Testis (tissue), 3 donors: ENCODE results near the gene CRACDL. TPM values are rescaled to one million over a fixed set of nuclear protein-coding genes. Genes with fewer than 3 reads are reported as not detected.

Experiments
- DNase-seq: peaks from one replicate; pipeline ENCODE4 v3.0.0-alpha.2; 2019
- H3K27ac ChIP-seq, 2 donors: fragments of 200-600 bp; sonication (generic); one replicate each; pipeline ENCODE4 v1.5.1; 2019
- H3K27me3 ChIP-seq: fragments of 200-600 bp; sonication (generic); one replicate; pipeline ENCODE4 v1.5.1; 2019
- H3K36me3 ChIP-seq: fragments of 200-600 bp; sonication (generic); one replicate; pipeline ENCODE4 v1.5.1; 2017; ENCODE audit warnings: low read depth; ENCODE audit errors: missing control alignments
- H3K4me1 ChIP-seq: fragments of 200-600 bp; sonication (generic); one replicate; pipeline ENCODE4 v1.5.1; 2019
- H3K4me3 ChIP-seq, 2 donors: fragments of 200-600 bp; sonication (generic); one replicate each; pipeline ENCODE4 v1.5.1; 2017 to 2019
- H3K9me3 ChIP-seq: fragments of 200-600 bp; sonication (generic); one replicate; pipeline ENCODE4 v1.5.1; 2017
- CTCF ChIP-seq, 3 experiments: fragments of 450-650 bp in 2 of 3; fragments of 200-600 bp in 1 of 3; sonication (generic) in 1 of 3; IDR thresholded peaks; one replicate each; pipeline ENCODE4 v1.5.1; 2016 to 2019; ENCODE audit warnings: antibody characterized with exemption in 3 of 3, mild to moderate bottlenecking in 2 of 3, moderate library complexity in 1 of 3
- POLR2A ChIP-seq: fragments of 450-650 bp; IDR thresholded peaks from one replicate; pipeline ENCODE4 v1.6.1; 2017; ENCODE audit warnings: antibody characterized with exemption, mild to moderate bottlenecking, moderate library complexity
- WGBS, 2 donors: methylation state at CpG; one replicate each; pipeline ENCODE4 v1.1.5; 2018; 5-methylcytosine and 5-hydroxymethylcytosine counted together
- intact Hi-C: fragments of 100-400 bp; cut with DNase I; formaldehyde crosslinking; loops from one replicate; pipeline ENCODE4 v1.15.1; 2023; ENCODE audit warnings: low total_unique reads
- polyA plus RNA-seq: library from polyadenylated mRNA; stranded (reverse); fragments of 350-450 nt; fragmentation: Illumina TruSeq; extraction: RNeasy Lipid Tissue Mini Kit (QIAGEN cat#74804); gene quantifications from one replicate; pipeline ENCODE4 v1.2.3, GENCODE V29; 2014; ENCODE audit warnings: low read depth, low replicate concordance; ENCODE audit not compliant: insufficient read depth
- total RNA-seq, 2 donors: library from RNA; depleted of rRNA; stranded (reverse); fragments of >200 nt; gene quantifications; one replicate each; pipeline ENCODE4 v1.2.3, GENCODE V29; 2016

CRACDL gene
- total and polyA plus RNA-seq, 3 donors from 2014 or later: 8.4 to 30.4 (median 29.1) TPM

- intact Hi-C loops: no loop called here
- whole genome bisulfite sequencing, 2 donors: 67 to 75% methylated on average over 5 of the region's 5 CpGs
- no peak for DNase-seq
Observed at GRCh38 chr2:98818164-98818563, 117.9 kb downstream of the CRACDL start.

GRCh38 chr2:98816281-98816680 lies 119.7 kb downstream of the CRACDL start:
- no peak for TF ChIP-seq POLR2A
- no peak for TF ChIP-seq CTCF (IDR thresholded peaks at IDR 0.05)
- no peaks in the 10 kb centered on the region for H3K36me3 ChIP-seq
- intact Hi-C loops: no loop called here
- no peak for DNase-seq
- H3K4me3 ChIP-seq: no peak overlapping the region
- no peaks in the 10 kb centered on the region for H3K9me3 ChIP-seq
- no peaks in the 10 kb centered on the region for H3K27me3 ChIP-seq
- no peak overlapping the region for H3K27ac ChIP-seq
- WGBS, 2 donors: 77% methylated on average over 3 of the region's 3 CpGs
- H3K4me1 ChIP-seq: no peaks in the 10 kb centered on the region

More at GRCh38 chr2:98818164-98818563, 117.9 kb downstream of the CRACDL start:
- Histone ChIP-seq H3K4me3 (no peak overlapping the region), H3K9me3 (no peaks in the 10 kb centered on the region), H3K27me3 (no peaks in the 10 kb centered on the region), H3K36me3 (no peaks in the 10 kb centered on the region), H3K27ac (no peak overlapping the region), H3K4me1 (peaks cover 3% of the 10 kb centered on the region)
- TF ChIP-seq CTCF (IDR thresholded peaks at IDR 0.05) (no peak), POLR2A (no peak)

- no peaks in the 10 kb centered on the region for H3K27me3 ChIP-seq
- no peak overlapping the region for H3K27ac ChIP-seq
- TF ChIP-seq CTCF (IDR thresholded peaks at IDR 0.05) (no peak), POLR2A (no peak)
- no peak for DNase-seq
- no peaks in the 10 kb centered on the region for H3K4me1 ChIP-seq
- WGBS, 2 donors: 97 to 100% methylated on average over 2 of the region's 2 CpGs
- H3K9me3 ChIP-seq: no peaks in the 10 kb centered on the region
- intact Hi-C loops: no loop called here
- H3K36me3 ChIP-seq: no peaks in the 10 kb centered on the region
- no peak overlapping the region for H3K4me3 ChIP-seq
Observed at GRCh38 chr2:98815795-98816194, 120.2 kb downstream of the CRACDL start.

- Histone ChIP-seq H3K9me3 (no peaks in the 10 kb centered on the region), H3K36me3 (no peaks in the 10 kb centered on the region), H3K27ac (no peak overlapping the region), H3K4me3 (no peak overlapping the region), H3K4me1 (no peaks in the 10 kb centered on the region), H3K27me3 (no peaks in the 10 kb centered on the region)
- TF ChIP-seq POLR2A: no peak
- intact Hi-C loops: no loop called here
- DNase-seq: no peak
- WGBS, 2 donors: 94 to 96% methylated on average over 2 of the region's 2 CpGs
Observed at GRCh38 chr2:98811766-98812165, 124.3 kb downstream of the CRACDL start.

- WGBS, 2 donors: 65 to 71% methylated on average over 3 of the region's 3 CpGs
- intact Hi-C loops: no loop called here
- Histone ChIP-seq H3K4me3 (no peak overlapping the region), H3K4me1 (no peaks in the 10 kb centered on the region), H3K9me3 (no peaks in the 10 kb centered on the region), H3K27ac (no peak overlapping the region), H3K36me3 (no peaks in the 10 kb centered on the region), H3K27me3 (no peaks in the 10 kb centered on the region)
- TF ChIP-seq CTCF (IDR thresholded peaks at IDR 0.05) (no peak), POLR2A (no peak)
- no peak for DNase-seq
Observed at GRCh38 chr2:98810588-98810928, 125.5 kb downstream of the CRACDL start.
